Measurements from ENCODE around the gene KIF26A. TPM values are rescaled to one million over a fixed set of nuclear protein-coding genes. Genes with fewer than 3 reads are reported as not detected.

Gene KIF26A
- total RNA-seq, 1 donor from 2014 or later: 10.4 TPM

DNA sequence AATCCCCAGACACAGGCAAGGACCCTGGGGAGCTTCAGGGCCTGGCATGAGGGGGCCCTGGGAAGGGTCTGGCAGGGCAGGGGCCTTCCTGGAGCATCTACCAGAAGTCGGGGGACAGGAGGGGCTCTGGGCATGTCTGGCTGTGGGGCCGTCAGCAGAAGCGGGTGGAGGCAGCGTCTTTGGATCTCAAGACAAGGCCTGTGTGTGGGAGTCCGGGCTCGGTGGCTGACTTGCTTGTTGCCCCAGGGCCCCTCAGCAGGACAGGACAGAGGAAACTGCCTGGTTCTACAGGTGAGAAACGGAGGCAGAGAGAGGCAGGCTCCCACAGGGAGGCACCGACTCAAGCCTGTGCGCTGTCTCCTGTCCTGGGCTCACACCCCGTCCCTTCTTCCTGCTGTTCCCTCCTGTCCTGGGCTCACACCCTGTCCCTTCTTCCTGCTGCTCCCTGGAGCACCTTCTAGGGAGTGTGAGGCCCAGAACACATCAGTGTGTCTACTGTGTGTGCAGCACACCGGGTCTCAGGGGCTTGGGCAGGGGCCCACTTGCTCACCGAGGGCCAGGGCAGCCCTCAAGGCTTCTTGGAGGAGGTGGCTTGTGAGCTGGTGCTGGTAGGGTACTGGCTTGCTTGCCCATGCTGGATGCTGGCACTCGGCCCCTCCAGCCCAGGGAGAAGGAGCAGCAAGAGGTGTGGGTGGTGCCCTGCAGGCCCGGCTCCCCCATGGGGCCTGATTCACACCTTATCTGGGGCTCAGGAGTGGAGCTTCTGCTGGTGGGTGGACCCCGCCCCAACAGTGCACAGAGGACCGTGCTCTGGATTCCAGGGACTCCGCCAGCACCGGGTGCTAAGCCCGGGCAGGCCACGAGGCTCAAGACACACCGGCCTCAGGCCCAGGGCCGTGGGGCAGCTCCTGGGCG is 38.0 kb upstream of the KIF26A start:
- no peak for ATAC-seq
- no peak for DNase-seq (ENCODE audit: low spot score)
- intact Hi-C loops (cut with DNase I): no loop called here

DNA sequence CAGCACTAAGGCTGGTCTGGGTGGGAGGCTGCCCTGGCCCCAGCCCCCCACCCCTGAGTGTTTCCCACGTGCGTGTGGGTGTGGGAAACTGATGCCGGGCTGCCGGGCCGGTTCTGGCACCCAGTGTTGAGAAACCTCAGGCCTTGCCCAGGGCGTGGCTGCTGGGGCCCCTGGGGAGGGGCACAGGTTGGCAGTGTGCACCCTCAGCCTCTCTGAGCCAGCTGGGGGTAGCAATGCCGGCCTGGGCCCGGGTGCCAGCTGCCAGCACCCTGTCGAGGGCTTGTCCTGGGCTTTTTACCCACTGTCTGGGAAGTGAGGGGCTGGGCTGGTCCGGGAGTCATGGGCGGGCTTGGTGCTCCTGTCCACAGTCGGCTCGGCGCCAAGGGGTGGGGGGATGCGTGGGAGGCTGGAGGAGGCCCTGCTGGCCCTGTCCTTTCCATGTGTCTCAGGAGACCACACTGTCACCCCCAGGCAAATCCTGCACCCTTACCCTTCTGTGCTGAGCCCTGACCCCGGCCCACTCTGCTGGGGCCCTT is 37.2 kb upstream of the KIF26A start:
- intact Hi-C loops (cut with DNase I): no loop called here
- no peak for DNase-seq (ENCODE audit: low spot score)
- no peak for ATAC-seq

GRCh38 chr14:104101651-104102281 is 36.6 kb upstream of the KIF26A start:
- ATAC-seq: no peak
- intact Hi-C loops (cut with DNase I): no loop called here
- no peak for DNase-seq (ENCODE audit: low spot score)

DNA sequence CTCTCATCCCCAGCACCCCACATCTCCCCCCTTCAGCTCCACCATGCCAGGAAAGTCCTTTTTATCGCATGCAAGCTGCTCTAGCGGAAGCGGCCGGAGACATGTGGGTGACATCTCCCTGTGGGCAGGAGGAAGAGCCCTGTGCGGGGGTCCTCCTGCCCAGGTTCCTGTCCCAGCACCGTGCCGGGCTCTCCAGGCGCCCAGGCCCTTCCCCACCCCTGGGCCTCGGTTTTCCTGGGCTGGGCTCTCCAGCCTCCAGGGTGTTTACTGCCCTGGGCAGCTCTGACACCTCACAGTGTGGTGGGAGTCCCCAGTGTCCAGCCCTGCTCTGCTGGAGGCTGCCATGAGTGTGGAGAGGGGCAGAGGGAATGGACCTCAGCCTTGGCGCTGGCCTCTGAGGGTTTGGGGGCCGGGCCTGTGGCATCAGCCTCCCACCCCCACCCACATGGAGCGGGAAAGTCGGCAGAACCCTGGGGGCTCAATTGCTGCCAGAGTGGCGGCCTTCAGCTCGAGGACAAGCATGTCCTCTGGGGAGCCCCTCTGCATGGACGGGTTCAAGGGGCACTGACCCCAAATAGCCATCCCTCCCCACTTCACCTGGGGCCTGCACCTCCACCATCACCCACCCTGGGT is 36.0 kb upstream of the KIF26A start:
- ATAC-seq (no peak), DNase-seq (ENCODE audit: low spot score) (no peak)
- intact Hi-C loops (cut with DNase I): no loop called here

GRCh38 chr14:104103061-104103445 is 35.3 kb upstream of the KIF26A start:
- no peak for ATAC-seq
- no peak for DNase-seq (ENCODE audit: low spot score)
- intact Hi-C loops (cut with DNase I): no loop called here

DNA sequence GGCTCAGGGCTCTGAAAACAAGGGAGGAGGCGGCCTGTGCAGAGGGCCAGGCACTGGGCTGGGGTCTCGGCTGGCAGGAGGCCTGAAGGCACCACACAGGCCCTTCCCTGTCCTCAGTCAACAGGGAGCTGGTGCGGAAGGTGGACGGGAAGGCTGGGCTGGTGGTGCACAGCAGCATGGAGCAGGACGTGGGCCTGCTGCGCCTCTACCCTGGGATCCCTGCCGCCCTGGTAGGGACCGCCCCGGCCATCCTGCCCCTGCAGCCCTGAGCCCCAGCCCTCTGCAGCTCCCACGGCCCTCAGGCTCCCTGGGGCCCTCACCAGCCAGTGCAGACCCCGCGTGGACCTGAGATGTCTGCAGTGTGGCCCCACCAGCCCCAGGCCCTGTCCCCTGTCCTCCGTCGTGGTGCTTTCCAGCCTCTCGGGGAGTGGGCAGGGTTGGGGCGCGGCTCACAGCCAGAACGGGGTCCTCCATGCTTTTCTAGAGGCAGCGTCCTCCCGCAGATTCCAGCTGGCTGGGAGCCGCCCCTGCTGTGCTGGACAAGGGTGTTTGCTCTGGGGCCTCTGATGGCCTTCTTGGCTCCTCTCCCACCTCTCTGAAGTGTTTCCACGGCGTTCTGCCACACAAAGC is 34.8 kb upstream of the KIF26A start:
- intact Hi-C loops (cut with DNase I): no loop called here
- DNase-seq (ENCODE audit: low spot score): no peak
- no peak for ATAC-seq

DNA sequence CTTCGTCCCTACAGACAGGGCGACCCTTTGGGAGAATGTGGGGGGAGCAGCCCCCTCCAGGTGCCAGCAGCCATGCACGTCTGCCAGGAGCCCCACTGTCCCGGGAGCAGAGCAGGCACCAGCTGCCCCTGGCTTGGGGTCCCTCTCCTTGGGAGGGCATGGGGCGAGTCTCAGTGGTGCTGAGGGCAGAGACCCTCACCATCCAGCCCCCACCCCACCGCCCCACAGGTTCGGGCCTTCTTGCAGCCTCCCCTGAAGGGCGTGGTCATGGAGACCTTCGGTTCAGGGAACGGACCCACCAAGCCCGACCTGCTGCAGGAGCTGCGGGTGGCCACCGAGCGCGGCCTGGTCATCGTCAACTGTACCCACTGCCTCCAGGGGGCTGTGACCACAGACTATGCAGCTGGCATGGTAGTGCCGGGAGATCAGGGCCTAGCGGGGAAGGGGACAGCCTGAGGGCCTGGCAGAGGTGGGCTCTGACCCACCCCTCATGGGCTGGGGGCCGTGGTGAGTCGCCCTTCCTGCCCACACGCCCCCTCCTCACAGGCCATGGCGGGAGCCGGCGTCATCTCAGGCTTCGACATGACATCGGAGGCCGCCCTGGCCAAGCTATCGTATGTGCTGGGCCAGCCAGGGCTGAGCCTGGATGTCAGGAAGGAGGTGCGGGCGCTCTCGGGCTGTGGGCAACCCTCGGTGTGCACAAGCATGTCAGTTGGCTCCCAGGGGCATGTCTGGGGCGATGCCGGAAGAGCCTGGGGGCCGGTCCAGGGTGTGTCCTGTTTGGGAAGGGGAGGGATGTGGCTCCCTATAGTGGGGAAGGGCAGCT is 34.1 kb upstream of the KIF26A start:
- ATAC-seq: no peak
- intact Hi-C loops (cut with DNase I): no loop called here
- DNase-seq (ENCODE audit: low spot score): peak; percentile 55

GRCh38 chr14:104105071-104105821 is 33.1 kb upstream of the KIF26A start:
- ATAC-seq (no peak), DNase-seq (ENCODE audit: low spot score) (peak; percentile 47)
- intact Hi-C loops (cut with DNase I): no loop called here

- DNase-seq (ENCODE audit: low spot score) (peak; percentile 53), ATAC-seq (no peak)
- intact Hi-C loops (cut with DNase I): no loop called here
Measured at GRCh38 chr14:104105822-104106470, 32.4 kb upstream of the KIF26A start.

- intact Hi-C loops (cut with DNase I): no loop called here
- no peak for DNase-seq (ENCODE audit: low spot score)
- no peak for ATAC-seq
Measured at GRCh38 chr14:104106471-104106991, 31.9 kb upstream of the KIF26A start.

DNA sequence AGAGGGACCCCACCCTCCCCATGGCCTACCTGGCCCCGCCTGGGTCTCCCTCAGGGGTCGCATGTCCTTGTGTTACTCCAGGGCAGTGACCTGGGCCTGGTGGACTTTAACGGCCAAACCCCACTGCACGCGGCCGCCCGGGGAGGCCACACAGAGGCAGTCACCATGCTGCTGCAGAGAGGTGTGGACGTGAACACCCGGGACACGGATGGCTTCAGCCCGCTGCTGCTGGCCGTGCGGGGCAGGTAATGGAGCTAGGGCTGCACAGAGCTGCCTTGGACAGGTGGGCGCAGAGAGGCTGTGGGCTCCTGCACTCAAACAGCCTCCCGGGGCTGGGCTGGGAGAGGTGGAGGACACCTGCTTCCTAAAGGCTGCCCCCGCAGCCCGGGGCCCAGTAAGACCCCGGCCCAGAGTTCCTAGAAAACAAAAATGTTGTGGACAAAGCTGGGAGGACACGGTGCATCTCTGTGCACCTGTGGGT is 31.2 kb upstream of the KIF26A start:
- DNase-seq (ENCODE audit: low spot score): peak; percentile 38
- intact Hi-C loops (cut with DNase I): no loop called here
- no peak for ATAC-seq

DNA sequence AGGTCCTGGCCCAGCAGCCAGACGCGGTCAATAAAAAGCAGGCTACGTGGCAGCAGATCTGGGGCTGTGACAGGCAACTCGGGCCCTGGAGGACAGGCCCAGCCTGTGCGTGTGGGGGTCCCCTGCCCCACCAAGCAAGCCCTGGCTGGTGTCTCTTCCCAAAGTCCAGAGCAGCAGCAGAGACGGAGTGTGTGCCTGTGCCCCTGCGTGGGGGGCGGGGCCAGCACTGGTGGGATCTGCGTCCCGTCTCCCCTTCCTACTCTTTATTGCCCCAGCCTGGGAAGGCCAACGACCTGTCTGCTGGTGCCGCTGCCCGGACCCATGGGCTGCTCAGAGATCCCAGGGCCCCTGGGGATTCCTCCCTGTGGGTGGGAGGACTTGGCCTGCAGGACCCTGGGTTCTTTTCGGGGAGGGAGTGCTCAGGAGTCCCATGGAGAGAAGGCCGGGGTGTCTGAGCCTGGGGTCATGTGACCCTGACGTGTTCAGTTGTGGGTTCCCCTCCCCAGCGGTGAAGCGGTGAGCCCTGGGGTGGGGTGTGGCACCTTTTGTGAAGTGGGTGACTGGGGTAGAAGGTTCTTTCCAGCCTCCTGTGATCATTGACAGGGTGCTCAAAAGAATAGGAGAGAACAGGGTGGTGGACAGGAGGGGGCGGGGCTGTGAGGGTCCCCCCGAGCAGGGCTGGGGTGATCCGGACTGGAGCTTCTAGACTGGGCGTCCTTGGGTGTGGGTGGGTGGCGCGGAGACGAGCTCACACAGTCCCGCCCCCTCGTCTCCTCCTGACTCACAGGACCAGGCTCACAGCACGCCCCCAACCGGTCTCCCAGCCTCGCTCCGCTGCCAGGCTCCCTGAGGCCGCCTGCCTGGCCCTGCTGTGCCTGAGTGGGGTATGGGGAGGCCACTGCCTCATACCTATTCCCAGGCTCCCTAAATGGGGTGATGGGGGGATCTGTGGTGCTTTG is 30.5 kb upstream of the KIF26A start:
- DNase-seq (ENCODE audit: low spot score) (peak; percentile 47), ATAC-seq (no peak)
- intact Hi-C loops (cut with DNase I): no loop called here

- DNase-seq (ENCODE audit: low spot score) (peak; percentile 54), ATAC-seq (no peak)
- intact Hi-C loops (cut with DNase I): no loop called here
Measured at GRCh38 chr14:104108570-104109541, 29.5 kb upstream of the KIF26A start.

DNA sequence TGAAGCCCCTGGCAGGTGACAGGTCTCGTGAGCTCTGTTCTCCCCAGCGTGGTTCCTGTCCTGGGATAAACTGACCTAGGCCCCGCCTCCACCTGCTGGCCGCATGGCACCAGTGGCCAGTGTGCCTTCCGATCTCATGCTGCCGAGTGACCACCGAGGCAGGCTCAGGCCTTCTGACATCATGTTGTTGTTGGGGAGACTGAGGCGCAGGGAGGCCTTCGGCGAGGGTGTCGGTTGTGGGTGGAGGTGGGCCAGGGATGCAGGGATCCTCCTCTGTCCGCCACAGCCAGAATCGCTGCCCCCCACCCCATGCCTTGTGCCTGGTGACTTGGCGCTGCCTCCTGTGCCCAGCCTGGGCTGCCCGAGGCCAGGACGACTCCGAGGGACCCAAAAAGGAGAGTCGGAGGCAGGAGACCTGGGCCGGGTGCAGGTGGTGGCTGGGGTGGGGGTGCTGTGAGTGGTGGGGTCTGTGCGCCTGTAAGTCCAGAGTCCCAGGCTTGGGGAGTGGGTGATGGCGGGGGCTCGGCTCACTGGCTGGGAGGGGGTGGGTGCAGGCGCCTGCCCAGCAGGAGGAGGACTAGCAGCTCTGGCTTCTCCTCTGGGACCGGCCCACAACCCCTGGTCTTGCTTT is 28.5 kb upstream of the KIF26A start:
- intact Hi-C loops (cut with DNase I): no loop called here
- ATAC-seq (no peak), DNase-seq (ENCODE audit: low spot score) (peak; percentile 51)

Data from sciatic nerve (tissue), 2 donors.